OCI-LY7 (cell line): ENCODE data around the gene MGST2. TPM values are rescaled to one million over a fixed set of nuclear protein-coding genes. Genes with fewer than 3 reads are reported as not detected.

Source experiments
- BruUV-seq: library from RNA; stranded (reverse); fragments of 400-500 nt; replicated peaks from 2 replicates; lab custom pipeline; 2021; lab: Mats Ljungman, UMichigan
- CTCF ChIA-PET: fragments of 300-600 bp; sonication (Branson Sonifier 250); formaldehyde crosslinking; loops from one replicate; lab custom pipeline; 2022; ENCODE audit warnings: antibody characterized with exemption; ENCODE audit not compliant: unreplicated experiment; lab: Charles Lee
- POLR2A ChIA-PET: fragments of 300-600 bp; sonication (Branson Sonifier 250); formaldehyde crosslinking; loops from one replicate; lab custom pipeline; 2022; ENCODE audit warnings: antibody characterized with exemption; lab: Charles Lee
- DNase-seq: peaks from one replicate; pipeline ENCODE4 v3.0.0-alpha.2; 2015; ENCODE audit warnings: low spot score
- H2AFZ ChIP-seq: fragments of 200-600 bp; sonication (generic), shearing (Covaris generic); 2 replicates; pipeline ENCODE4 v1.6.1; 2014; ENCODE audit warnings: mild to moderate bottlenecking, antibody characterized with exemption, low read length, moderate library complexity
- H3K27ac ChIP-seq: fragments of 200-600 bp; sonication (generic); 2 replicates; pipeline ENCODE4 v1.5.1; 2014; ENCODE audit warnings: mixed run types, low read depth, mild to moderate bottlenecking, moderate library complexity, low read length, inconsistent platforms; ENCODE audit not compliant: poor library complexity, severe bottlenecking
- H3K36me3 ChIP-seq: fragments of 200-600 bp; sonication (generic); 2 replicates; pipeline ENCODE4 v1.6.1; 2014; ENCODE audit warnings: mild to moderate bottlenecking, antibody characterized with exemption, low read length, moderate library complexity, mixed read lengths; ENCODE audit not compliant: insufficient read depth
- H3K4me1 ChIP-seq: fragments of 200-600 bp; sonication (generic); 2 replicates; pipeline ENCODE4 v1.5.1; 2014; ENCODE audit warnings: mild to moderate bottlenecking, low read length; ENCODE audit not compliant: insufficient read depth, poor library complexity, severe bottlenecking
- H3K4me2 ChIP-seq: fragments of 200-600 bp; sonication (generic); 2 replicates; pipeline ENCODE4 v1.6.1; 2014; ENCODE audit warnings: mild to moderate bottlenecking, low read length
- H3K4me3 ChIP-seq: fragments of 200-600 bp; sonication (generic); 2 replicates; pipeline ENCODE4 v1.5.1; 2014; ENCODE audit warnings: mild to moderate bottlenecking, low read depth, low read length; ENCODE audit not compliant: poor library complexity, severe bottlenecking
- H3K79me2 ChIP-seq: fragments of 200-600 bp; sonication (generic); 2 replicates; pipeline ENCODE4 v1.6.1; 2016; ENCODE audit warnings: low read depth, mild to moderate bottlenecking, low read length, moderate library complexity, mixed read lengths; ENCODE audit not compliant: insufficient read depth
- H3K9me2 ChIP-seq: fragments of 200-600 bp; sonication (generic); 2 replicates; pipeline ENCODE4 v1.6.1; 2016; ENCODE audit warnings: mild to moderate bottlenecking, low read length, mixed read lengths; ENCODE audit not compliant: insufficient read depth
- H3K9me3 ChIP-seq: fragments of 200-600 bp; sonication (generic); 2 replicates; pipeline ENCODE4 v1.6.1; 2014; ENCODE audit warnings: mild to moderate bottlenecking, mixed run types, low read length, mixed read lengths
- H4K20me1 ChIP-seq: fragments of 200-600 bp; sonication (generic); 2 replicates; pipeline ENCODE4 v1.6.1; 2014; ENCODE audit warnings: mild to moderate bottlenecking, antibody characterized with exemption, low read length, moderate library complexity, mixed read lengths; ENCODE audit not compliant: insufficient read depth
- CTCF ChIP-seq: fragments of 200-600 bp; sonication (generic); conservative IDR thresholded peaks from 2 replicates; pipeline ENCODE4 v1.5.1; 2014; ENCODE audit warnings: mild to moderate bottlenecking, antibody characterized with exemption, low read length, moderate library complexity, mixed read lengths
- EZH2phosphoT487 ChIP-seq: fragments of 200-600 bp; sonication (generic); IDR thresholded peaks from 2 replicates; pipeline ENCODE4 v1.6.1; 2018; ENCODE audit warnings: low read depth, borderline replicate concordance, mild to moderate bottlenecking, mixed run types, antibody characterized with exemption, low read length, moderate library complexity, mixed read lengths
- intact Hi-C: fragments of 100-400 bp; cut with micrococcal nuclease; formaldehyde crosslinking; loops from one replicate; pipeline ENCODE4 v1.10.0; 2022; ENCODE audit not compliant: unreplicated experiment
- total RNA-seq, 2 experiments: library from RNA; depleted of rRNA in 1 of 2; stranded (reverse); fragments of >200 nt in 1 of 2; shearing (Covaris generic) in 1 of 2; gene quantifications; 2 replicates each; pipeline ENCODE4 v1.2.3, GENCODE V29; 2014 to 2022

MGST2 gene
- total RNA-seq, 2 experiments from 2014 or later = 4.7 to 11.7 TPM

- Histone ChIP-seq H3K9me2 (no peaks in the 10 kb centered on the region), H3K79me2 (no peaks in the 10 kb centered on the region), H3K4me3 (no peak overlapping the region), H3K9me3 (no peaks in the 10 kb centered on the region), H4K20me1 (no peaks in the 10 kb centered on the region), H3K4me2 (no peak overlapping the region), H3K4me1 (no peaks in the 10 kb centered on the region), H3K27ac (no peak overlapping the region), H3K36me3 (no peaks in the 10 kb centered on the region), H2AFZ (no peak overlapping the region)
- BruUV-seq = no TSS peak
- no peak for TF ChIP-seq EZH2phosphoT487
- no peak for TF ChIP-seq CTCF
- intact Hi-C loops = no loop called here
- no peak for DNase-seq
- CTCF ChIA-PET = no interaction called here
- POLR2A ChIA-PET = no interaction called here
These were observed 21.4 kb downstream of the MGST2 start for GRCh38 chr4:139686988-139687387.

- H3K4me1 ChIP-seq = no peaks in the 10 kb centered on the region
- DNase-seq = no peak
- no peak overlapping the region for H2AFZ ChIP-seq
- intact Hi-C loops = no loop called here
- H3K79me2 ChIP-seq = no peaks in the 10 kb centered on the region
- no peaks in the 10 kb centered on the region for H3K36me3 ChIP-seq
- BruUV-seq = no TSS peak
- no peak overlapping the region for H3K27ac ChIP-seq
- no peak overlapping the region for H3K4me3 ChIP-seq
- H3K9me3 ChIP-seq = no peaks in the 10 kb centered on the region
- ChIA-PET POLR2A (no interaction called here), CTCF (no interaction called here)
- H3K9me2 ChIP-seq = no peaks in the 10 kb centered on the region
- TF ChIP-seq CTCF (no peak), EZH2phosphoT487 (no peak)
- H3K4me2 ChIP-seq = no peak overlapping the region
- H4K20me1 ChIP-seq = no peaks in the 10 kb centered on the region
These were observed 23.6 kb downstream of the MGST2 start for GRCh38 chr4:139689093-139689722.

GRCh38 chr4:139690419-139690818, 24.8 kb downstream of the MGST2 start:
- Histone ChIP-seq H3K36me3 (no peaks in the 10 kb centered on the region), H3K79me2 (no peaks in the 10 kb centered on the region), H3K4me2 (no peak overlapping the region), H3K4me1 (no peaks in the 10 kb centered on the region), H3K4me3 (no peak overlapping the region), H2AFZ (no peak overlapping the region), H4K20me1 (no peaks in the 10 kb centered on the region), H3K27ac (no peak overlapping the region), H3K9me2 (no peaks in the 10 kb centered on the region), H3K9me3 (no peaks in the 10 kb centered on the region)
- TF ChIP-seq EZH2phosphoT487 (no peak), CTCF (no peak)
- ChIA-PET POLR2A (no interaction called here), CTCF (no interaction called here)
- BruUV-seq = no TSS peak
- no peak for DNase-seq
- intact Hi-C loops = no loop called here
